Astrocyte (in vitro differentiated cells and primary cell): ENCODE measurements around the gene ANKRD24.

Experiments used
- EZH2 ChIP-seq: IDR thresholded peaks from 2 replicates; pipeline ENCODE4 v1.6.1; 2012; ENCODE audit warnings: mild to moderate bottlenecking, low read length, inconsistent platforms; ENCODE audit not compliant: insufficient read depth
- TF ChIP-seq, protein P1 (sequence below): IDR thresholded peaks from 2 replicates; pipeline ENCODE4 v1.5.1; 2011; ENCODE audit warnings: low read depth, mild to moderate bottlenecking, inconsistent platforms, low read length, moderate library complexity; ENCODE audit not compliant: insufficient read depth

GRCh38 chr19:4151623-4152022 is 30.9 kb upstream of the ANKRD24 start:
- TF ChIP-seq EZH2, result no peak
- TF ChIP-seq, protein P1, sequence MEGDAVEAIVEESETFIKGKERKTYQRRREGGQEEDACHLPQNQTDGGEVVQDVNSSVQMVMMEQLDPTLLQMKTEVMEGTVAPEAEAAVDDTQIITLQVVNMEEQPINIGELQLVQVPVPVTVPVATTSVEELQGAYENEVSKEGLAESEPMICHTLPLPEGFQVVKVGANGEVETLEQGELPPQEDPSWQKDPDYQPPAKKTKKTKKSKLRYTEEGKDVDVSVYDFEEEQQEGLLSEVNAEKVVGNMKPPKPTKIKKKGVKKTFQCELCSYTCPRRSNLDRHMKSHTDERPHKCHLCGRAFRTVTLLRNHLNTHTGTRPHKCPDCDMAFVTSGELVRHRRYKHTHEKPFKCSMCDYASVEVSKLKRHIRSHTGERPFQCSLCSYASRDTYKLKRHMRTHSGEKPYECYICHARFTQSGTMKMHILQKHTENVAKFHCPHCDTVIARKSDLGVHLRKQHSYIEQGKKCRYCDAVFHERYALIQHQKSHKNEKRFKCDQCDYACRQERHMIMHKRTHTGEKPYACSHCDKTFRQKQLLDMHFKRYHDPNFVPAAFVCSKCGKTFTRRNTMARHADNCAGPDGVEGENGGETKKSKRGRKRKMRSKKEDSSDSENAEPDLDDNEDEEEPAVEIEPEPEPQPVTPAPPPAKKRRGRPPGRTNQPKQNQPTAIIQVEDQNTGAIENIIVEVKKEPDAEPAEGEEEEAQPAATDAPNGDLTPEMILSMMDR, result no peak
